ENCODE data around the gene RADIL. TPM values are rescaled to one million over a fixed set of nuclear protein-coding genes. Genes with fewer than 3 reads are reported as not detected.

Gene RADIL
- total and polyA plus RNA-seq, 2 of the 13 experiments (the other 11 are each of a cell fraction or from before 2014, with no cell fraction given): 0.05 to 0.09 TPM

DNA sequence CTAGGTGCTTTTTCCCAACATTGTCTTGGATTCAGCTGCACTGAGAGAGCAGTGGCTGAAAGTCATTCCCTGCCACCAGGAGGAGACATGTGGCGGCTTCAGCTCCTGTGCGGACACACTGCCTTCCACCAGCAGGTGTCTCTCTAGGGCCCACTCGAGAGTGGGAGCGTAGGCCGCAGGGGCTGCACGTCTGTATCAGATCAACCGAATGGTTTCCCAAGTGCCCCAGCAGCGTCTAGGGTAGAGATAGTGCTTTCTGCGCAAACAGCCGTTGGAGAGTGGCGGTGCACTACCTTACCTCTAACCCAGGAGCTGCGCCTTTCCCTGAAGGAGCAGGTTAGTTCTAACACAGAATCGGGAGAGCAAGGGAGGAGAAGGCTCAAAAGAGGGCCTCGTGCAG, 53.3 kb downstream of the RADIL start (continued):
- TF ChIP-seq HES4 (CRISPR knock-in tag; IDR thresholded peaks at IDR 0.05; ENCODE audit: borderline replicate concordance) (no peak), CENPT (CRISPR knock-in tag; IDR thresholded peaks at IDR 0.05; ENCODE audit: low read depth) (no peak), RNF219 (CRISPR knock-in tag; IDR thresholded peaks at IDR 0.05) (no peak), PLRG1 (conservative IDR thresholded peaks at IDR 0.05) (no peak), SMAD3 (CRISPR knock-in tag; IDR thresholded peaks at IDR 0.05) (no peak; the same call in 1 of the 2 replicates), MAZ (IDR thresholded peaks at IDR 0.05; ENCODE audit: borderline replicate concordance, low read depth, low read length) (peak; percentile 45; the same call in 1 of the 2 replicates), MAZ (CRISPR knock-in tag; IDR thresholded peaks at IDR 0.05; ENCODE audit: low read depth) (peak; percentile 51; the same call in 1 of the 2 replicates), ZNF496 (CRISPR knock-in tag; IDR thresholded peaks at IDR 0.05; ENCODE audit: insufficient replicate concordance) (no peak), ZNF124 (CRISPR knock-in tag; IDR thresholded peaks at IDR 0.05) (peak; percentile 59; the same call in 1 of the 2 replicates), ZNF788 (CRISPR knock-in tag; IDR thresholded peaks at IDR 0.05; ENCODE audit: borderline replicate concordance) (peak; percentile 88), ZNF253 (CRISPR knock-in tag; IDR thresholded peaks at IDR 0.05; ENCODE audit: borderline replicate concordance) (no peak), ZNF557 (CRISPR knock-in tag; IDR thresholded peaks at IDR 0.05) (no peak), ZFX (CRISPR knock-in tag; IDR thresholded peaks at IDR 0.05; ENCODE audit: low read depth) (peak; percentile 91), MED13 (CRISPR knock-in tag; IDR thresholded peaks at IDR 0.05) (no peak), ZNF230 (CRISPR knock-in tag; IDR thresholded peaks at IDR 0.05) (no peak)
- TF ChIP-seq, protein P1, sequence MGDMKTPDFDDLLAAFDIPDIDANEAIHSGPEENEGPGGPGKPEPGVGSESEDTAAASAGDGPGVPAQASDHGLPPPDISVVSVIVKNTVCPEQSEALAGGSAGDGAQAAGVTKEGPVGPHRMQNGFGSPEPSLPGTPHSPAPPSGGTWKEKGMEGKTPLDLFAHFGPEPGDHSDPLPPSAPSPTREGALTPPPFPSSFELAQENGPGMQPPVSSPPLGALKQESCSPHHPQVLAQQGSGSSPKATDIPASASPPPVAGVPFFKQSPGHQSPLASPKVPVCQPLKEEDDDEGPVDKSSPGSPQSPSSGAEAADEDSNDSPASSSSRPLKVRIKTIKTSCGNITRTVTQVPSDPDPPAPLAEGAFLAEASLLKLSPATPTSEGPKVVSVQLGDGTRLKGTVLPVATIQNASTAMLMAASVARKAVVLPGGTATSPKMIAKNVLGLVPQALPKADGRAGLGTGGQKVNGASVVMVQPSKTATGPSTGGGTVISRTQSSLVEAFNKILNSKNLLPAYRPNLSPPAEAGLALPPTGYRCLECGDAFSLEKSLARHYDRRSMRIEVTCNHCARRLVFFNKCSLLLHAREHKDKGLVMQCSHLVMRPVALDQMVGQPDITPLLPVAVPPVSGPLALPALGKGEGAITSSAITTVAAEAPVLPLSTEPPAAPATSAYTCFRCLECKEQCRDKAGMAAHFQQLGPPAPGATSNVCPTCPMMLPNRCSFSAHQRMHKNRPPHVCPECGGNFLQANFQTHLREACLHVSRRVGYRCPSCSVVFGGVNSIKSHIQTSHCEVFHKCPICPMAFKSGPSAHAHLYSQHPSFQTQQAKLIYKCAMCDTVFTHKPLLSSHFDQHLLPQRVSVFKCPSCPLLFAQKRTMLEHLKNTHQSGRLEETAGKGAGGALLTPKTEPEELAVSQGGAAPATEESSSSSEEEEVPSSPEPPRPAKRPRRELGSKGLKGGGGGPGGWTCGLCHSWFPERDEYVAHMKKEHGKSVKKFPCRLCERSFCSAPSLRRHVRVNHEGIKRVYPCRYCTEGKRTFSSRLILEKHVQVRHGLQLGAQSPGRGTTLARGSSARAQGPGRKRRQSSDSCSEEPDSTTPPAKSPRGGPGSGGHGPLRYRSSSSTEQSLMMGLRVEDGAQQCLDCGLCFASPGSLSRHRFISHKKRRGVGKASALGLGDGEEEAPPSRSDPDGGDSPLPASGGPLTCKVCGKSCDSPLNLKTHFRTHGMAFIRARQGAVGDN (CRISPR knock-in tag; IDR thresholded peaks at IDR 0.05): peak; percentile 68
- TF ChIP-seq, protein P2, sequence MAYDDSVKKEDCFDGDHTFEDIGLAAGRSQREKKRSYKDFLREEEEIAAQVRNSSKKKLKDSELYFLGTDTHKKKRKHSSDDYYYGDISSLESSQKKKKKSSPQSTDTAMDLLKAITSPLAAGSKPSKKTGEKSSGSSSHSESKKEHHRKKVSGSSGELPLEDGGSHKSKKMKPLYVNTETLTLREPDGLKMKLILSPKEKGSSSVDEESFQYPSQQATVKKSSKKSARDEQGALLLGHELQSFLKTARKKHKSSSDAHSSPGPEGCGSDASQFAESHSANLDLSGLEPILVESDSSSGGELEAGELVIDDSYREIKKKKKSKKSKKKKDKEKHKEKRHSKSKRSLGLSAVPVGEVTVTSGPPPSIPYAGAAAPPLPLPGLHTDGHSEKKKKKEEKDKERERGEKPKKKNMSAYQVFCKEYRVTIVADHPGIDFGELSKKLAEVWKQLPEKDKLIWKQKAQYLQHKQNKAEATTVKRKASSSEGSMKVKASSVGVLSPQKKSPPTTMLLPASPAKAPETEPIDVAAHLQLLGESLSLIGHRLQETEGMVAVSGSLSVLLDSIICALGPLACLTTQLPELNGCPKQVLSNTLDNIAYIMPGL (CRISPR knock-in tag; IDR thresholded peaks at IDR 0.05; ENCODE audit: borderline replicate concordance in 1 of 2, low read depth in 1 of 2): peak; percentile 95 to 97
- TF ChIP-seq, protein P3, sequence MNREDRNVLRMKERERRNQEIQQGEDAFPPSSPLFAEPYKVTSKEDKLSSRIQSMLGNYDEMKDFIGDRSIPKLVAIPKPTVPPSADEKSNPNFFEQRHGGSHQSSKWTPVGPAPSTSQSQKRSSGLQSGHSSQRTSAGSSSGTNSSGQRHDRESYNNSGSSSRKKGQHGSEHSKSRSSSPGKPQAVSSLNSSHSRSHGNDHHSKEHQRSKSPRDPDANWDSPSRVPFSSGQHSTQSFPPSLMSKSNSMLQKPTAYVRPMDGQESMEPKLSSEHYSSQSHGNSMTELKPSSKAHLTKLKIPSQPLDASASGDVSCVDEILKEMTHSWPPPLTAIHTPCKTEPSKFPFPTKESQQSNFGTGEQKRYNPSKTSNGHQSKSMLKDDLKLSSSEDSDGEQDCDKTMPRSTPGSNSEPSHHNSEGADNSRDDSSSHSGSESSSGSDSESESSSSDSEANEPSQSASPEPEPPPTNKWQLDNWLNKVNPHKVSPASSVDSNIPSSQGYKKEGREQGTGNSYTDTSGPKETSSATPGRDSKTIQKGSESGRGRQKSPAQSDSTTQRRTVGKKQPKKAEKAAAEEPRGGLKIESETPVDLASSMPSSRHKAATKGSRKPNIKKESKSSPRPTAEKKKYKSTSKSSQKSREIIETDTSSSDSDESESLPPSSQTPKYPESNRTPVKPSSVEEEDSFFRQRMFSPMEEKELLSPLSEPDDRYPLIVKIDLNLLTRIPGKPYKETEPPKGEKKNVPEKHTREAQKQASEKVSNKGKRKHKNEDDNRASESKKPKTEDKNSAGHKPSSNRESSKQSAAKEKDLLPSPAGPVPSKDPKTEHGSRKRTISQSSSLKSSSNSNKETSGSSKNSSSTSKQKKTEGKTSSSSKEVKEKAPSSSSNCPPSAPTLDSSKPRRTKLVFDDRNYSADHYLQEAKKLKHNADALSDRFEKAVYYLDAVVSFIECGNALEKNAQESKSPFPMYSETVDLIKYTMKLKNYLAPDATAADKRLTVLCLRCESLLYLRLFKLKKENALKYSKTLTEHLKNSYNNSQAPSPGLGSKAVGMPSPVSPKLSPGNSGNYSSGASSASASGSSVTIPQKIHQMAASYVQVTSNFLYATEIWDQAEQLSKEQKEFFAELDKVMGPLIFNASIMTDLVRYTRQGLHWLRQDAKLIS (CRISPR knock-in tag; IDR thresholded peaks at IDR 0.05): 0 out of 2 replicates have a peak, but pooled peaks have one; percentile 35
